GM21381 (cell line): ENCODE results near the gene ANKRD17.
A peak's percentile ranks its signal among the peaks of the same experiment; 100 is the strongest.
"Not testable (repeated sequence)": the region's sequence is repeated elsewhere in the genome, so short reads cannot be mapped to it uniquely, and the experiment has no call there.

Experiments
- ATAC-seq: cut with Tn5 transposase; IDR thresholded peaks from one replicate; pipeline ENCODE4 v1.9.1; 2021; ENCODE audit warnings: mild to moderate bottlenecking, moderate library complexity; ENCODE audit not compliant: unreplicated experiment

The ANKRD17 gene

DNA sequence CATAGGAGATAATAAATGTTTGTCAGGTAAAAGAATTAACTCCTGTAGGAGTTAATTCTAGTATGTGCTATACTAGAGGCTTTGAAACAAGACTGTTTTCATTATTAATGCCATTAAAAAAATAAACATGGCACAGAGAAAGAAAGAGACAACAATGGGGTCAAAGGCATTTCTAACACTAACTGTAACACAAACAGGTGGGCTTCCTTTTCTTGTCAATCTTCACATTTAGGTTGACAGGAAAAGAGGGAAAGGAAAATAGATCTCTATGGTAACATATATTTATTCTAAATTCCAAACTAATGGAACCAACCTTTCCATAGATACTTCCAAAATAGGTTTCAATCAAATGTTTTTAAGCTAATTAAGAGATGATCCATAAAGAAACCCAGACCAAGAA lies 9.8 kb downstream of the ANKRD17 start:
- ATAC-seq = no peak

DNA sequence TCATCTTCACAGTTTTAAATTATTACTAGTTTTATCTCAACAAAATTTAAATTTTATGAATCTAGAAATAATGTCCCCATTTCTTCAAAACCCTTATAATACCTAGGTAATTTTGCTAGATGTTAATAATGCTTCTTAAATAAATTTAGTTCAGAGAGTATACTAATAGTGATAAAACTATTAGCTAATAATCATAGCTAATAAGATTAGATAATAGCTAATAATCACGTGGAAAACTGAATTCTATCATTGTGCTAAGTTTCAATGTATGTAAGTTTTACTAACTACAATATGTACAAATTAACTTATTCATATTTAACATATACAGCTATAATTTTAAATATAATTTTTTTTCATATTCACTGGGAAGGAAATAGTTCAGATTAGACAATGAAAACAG lies 10.2 kb downstream of the ANKRD17 start:
- no peak for ATAC-seq

DNA sequence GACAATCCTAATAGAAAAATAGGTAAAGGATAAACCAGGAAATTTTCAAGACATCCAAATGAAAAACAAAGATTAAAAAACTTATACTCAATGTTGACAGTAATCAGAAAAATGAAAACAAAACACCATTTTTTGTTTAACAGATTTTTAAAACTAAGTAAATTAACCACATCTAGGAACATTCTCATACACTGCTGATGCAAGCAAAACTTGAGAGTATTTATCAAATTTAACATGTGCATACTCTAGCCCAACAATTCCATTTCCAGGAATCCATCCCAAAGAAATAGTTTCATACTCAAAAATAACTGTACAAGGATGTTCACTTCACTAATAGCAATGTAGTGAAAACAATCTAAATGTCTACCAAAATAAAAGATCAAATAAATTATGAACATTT lies 11.5 kb downstream of the ANKRD17 start:
- ATAC-seq = no peak

DNA sequence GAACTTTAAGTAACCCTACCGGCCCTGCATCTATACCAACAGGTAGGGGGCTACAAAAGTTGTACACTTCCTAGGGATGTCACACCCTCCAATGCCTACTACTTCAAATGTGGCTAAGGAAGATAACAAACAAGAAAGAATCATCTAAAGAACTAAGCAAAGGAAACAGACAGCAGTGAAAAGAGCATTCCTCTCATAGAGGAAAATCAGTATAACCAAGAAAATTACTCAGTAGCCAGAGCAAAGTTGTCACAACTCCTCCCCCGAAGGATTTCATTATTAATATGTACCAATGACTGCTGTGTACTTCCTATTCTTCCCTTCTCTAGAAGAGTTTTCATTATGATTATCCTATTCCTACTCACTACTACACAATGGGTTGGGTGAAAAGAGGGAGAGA lies 12.6 kb downstream of the ANKRD17 start:
- no peak for ATAC-seq

DNA sequence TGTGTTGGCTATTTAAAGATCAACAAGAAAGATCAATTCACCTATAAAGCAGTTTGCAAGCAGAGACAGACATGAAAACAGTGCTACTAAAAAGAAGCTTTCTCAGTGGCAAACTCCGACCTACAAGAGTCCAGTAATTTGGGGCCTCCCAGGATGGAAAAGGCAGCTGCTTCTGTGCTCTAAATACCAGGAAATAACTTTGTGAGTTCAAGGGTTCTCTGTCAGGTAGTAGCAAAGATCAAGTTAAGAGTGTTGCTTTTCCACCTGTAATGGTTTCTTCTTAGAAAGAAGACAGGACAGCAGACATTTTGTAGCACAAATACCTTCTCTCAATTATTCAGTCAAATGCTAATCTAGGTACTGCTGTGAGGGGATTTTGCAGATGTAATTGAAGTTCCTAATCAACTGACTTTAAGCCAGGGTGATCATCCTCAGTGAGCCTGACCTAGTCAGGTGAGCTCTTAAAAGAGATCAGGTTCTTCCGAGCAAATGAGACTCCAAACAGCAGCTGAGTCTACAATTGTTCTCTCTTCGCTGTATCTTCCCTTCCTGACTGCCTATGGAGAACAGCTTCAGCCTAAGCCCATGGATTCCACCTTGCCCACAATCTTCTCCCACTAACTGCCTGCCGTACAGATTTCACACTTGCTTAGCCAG lies 13.5 kb downstream of the ANKRD17 start:
- no peak for ATAC-seq

DNA sequence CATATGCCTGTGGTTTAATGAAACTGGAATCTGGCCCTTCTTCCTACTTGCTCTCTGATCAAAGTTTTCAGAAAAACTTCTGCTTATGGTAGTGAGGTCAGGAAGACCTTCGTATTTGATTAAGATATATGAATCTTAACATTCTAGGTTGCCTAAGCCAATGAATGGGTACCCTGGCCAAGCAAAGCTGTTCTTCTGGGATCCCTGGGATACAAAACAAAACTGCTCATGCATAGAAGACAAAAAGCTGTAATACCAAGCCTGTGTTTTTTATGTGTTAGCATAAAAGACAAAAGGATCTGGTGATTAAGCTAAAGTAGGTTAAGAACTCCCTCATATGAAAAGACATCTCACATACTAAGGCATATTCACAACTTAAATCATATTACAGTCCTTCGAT lies 21.6 kb downstream of the ANKRD17 start:
- no peak for ATAC-seq

DNA sequence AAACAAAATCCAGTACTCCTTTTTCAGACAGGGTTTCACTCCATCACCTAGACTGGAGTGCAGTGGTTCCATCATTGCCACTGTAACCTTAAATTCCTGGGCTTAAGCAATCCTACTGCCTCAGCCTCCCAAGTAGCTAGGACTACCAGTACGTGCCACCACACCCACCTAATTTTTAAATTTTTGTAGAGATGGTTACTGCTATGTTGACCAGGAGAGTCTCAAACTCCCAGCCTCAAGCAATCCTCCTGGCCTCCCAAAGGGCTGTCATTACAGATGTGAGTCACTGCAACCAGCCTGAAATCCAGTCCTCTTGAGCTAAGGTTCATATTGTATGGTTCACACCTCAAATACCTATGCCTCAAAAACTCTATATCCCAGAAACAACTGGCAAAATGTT lies 22.4 kb downstream of the ANKRD17 start:
- ATAC-seq = no peak

DNA sequence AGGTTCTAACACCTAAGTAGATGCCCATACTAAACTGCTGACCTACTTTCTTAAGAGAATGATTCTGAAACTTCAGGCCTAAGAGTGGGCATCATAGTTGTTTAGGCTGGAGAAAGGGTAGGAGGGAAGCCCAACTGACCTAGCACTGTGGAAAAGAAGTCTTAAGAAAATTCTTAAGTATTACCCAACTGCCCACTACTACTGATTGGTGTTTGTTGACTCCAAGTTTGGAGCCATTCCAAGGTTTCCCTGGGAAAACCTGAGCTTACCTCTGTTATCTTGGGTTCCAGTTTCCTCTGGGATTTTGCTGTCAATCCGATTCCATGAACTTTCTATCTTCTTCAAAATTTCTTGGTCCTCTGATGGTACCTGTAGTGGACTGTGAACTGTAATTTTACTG lies 23.9 kb downstream of the ANKRD17 start:
- no peak for ATAC-seq

DNA sequence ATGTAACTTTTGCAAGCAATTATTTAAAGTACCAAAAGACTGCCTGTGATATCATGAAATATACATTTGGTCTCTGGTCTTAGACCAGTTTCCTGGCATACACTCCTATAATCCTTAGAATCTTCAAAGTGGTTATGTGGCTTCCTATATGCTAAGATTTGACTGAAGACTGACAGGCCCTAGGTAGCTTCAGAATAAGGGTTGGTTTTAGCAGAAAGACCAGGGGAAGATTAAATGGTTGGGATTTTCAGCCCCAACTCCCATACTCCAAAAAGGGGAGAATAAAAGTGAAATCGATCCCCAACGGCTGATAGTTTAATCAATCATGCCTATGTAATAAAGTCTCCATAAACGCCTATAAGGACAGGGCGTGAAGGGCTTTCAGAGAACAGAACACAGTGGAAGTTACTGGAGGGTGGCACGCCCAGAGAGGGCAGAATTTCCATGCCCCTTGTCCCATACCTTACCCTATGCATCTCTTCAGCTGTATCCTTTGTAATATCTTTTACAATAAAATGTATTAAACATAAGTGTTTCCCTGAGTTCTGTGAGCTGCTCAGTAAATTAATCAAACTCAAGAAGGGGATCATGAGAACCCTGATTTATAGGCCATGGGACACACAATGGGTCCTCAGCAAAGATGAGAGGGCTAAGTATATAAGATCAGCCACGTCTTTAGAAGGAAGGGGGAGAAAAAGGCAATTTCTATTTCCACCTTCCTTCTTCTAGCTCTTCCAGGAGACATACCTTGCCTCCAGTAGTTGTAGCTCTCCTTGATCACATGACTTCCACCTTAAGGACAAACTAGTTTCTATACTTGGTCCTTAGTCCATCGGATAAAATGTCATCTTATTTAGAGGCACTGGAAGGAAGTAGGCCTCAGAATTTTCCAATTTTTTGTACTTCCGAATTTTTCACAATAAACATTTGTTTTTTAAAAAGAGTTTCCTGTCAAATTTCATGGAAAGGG lies 26.8 kb downstream of the ANKRD17 start:
- no peak for ATAC-seq

DNA sequence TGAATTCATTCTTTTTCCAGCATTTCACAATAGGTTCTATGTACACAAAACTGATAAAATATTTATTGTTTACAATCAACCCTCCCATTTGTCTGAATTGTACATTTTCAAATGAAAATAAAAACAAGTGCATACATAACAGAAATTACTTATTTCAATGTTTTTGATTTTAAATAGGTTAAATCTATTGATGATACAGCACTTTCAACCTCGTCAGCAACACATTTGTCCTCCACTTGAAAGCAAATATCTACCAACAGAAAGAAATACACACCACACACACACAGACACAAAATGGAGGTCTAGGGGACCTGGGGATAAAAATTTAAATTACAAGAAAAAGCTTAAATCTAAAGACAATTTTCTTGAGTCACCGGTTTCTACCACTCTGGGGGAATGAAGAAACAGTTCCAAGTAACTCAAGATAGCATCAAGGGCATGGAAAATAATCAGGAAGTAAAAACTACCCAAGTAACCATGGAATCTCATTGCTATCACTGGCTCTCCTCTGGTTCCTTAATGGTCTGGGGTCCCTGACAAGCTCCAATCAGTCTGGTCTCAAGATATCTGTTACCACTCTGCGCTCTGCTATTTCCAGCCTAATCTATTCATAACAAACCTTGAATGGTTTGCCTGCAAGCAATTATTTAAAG lies 27.6 kb downstream of the ANKRD17 start:
- no peak for ATAC-seq

DNA sequence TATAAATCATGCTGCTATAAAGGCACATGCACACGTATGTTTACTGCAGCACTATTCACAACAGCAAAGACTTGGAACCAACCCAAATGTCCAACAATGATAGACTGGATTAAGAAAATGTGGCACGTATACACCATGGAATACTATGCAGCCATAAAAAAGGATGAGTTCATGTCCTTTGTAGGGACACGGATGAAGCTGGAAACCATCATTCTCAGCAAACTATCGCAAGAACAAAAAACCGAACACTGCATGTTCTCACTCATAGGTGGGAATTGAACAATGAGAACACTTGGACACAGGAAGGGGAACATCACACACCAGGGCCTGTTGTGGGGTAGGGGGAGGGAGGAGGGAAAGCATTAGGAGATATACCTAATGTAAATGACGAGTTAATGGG lies 29.8 kb downstream of the ANKRD17 start:
- not testable (repeated sequence) for ATAC-seq

DNA sequence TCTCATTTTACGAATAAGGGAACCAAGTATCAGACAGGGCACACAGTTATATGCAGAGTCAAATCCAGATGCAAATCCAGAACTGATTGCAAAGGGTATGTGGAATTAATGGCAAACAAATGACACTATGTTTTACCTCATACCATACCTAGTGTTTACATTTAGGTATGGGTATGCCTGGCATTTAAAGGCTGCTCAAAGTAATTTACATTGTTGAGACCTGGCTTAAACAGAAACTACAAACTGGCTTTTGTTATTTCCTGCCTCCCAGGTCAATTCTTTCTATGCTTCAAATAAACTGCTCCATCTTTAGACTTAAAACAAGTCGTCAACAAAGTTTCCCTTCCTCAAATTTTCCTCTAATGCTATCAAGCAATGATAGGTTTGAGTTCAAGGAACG lies 33.7 kb downstream of the ANKRD17 start:
- no peak for ATAC-seq

DNA sequence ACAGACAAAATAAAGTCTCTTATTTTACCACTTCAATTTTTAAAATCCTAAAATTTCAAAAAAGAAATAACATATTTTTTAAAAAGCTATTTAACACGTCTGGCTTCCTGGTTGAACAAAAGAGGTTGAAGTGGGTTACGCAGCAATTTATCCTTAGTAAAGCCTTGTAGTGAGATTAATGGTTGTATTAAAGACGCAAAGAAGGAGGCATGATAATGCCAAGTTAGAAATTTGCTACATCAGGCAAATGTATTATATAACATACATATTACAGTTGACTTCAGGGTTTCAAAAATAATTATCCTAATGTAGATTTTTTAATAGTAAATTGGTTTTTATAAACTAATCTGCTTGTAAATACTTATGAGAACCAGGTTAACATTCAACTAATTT lies 35.3 kb downstream of the ANKRD17 start:
- ATAC-seq = no peak

DNA sequence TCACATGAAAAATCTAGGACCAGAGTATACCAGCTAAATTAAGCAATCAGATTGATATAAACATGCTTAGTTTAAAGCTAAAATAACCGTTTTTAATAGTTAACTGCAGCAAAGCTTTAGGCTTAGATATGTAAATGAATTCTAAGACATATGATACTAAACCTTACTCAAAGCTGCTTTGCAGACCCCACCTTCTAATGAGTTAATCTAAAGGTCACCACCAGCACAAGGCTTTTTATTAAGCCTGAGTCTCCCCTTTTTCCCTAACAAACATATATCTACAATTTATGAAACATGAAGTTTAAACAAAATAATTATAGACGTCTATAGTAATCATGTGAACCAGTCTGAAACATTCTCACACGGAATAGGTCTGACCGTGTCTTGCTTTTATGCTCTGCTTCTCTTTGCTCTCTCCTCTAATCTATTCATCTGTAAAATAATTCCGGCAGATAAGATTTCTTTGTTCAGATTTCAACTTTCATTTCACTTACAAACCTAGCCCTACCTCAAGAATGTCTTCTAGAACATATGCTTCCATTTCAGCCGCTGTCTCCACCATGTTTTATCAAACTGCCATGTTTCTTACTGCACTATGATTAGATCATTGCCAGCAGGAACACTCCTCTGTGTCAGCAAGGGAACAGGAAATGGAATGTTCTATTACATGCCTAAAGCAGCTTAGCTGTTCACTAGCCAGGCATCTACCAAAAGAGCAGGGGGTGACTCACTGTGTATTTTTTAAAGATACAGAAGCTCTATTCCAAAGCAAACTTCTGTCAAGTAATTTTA lies 35.9 kb downstream of the ANKRD17 start:
- ATAC-seq = peak; percentile 96

DNA sequence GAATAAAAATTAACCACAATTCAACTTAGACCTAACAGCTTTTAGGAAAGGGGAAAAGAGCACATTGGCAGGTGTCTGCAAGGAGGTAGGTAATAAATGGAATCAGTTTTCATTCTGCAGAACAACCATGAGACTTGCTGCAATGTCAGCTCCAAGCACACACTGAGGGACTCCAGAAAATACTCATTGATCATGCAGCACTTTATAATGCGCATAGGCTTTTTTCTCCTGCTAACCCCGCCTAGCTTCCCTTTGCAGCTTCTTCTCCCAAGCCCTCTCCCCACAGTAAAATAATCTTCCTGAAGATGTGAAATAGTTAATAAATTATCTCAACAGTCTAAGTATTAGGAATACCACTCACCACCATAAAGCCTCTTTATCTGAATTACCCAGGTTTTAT lies 36.9 kb downstream of the ANKRD17 start:
- ATAC-seq = no peak

DNA sequence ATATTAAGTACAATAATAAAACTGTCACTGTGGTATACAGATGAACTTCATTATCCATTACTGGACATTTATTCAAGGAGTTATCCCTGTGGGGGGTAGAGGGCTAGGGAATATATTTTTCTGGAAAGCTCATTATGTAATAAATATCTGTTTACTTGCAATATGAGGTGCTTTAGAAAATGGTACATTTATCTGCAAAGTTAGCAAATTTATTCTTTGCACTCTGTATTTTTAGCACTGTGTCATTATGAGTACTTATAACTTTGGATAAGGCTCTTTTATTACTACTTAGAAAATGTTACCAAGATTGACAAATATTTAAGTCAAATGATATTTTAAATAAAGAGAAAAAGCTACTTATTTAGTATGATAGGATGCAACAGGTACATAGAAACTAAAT lies 37.8 kb downstream of the ANKRD17 start:
- no peak for ATAC-seq

DNA sequence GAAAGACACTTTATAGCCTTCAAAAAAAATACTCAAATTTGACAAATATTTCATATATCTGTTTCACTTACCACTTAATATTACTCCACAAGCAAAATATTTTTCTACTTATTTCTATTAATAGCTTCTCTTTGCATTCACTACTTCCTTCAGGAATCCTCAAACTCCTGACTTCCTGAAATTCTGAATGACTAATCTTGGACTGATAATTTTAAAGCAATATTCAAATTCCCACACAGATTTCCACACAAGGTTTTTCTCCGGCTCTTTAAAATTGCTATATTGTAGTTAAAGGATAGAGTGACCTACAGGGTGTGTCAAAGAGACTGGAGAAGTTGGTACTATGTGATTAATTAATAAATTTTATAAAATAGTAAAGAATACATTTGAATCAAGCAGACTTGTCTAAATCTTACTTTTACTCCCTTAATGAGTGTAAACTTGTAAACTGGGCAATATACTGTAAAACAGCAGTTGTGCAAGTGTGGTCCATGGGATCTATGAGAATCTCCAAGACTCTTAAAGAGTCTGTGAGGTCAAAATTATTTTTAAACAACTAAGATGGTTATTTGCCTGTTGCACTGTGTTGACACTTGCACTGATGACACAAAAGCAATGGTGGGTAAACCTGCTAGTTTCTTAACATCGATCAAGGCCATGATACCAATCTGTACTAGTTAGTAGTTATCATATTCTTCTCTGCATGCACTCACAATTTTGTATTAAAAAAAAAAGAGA lies 44.5 kb downstream of the ANKRD17 start:
- ATAC-seq = no peak

DNA sequence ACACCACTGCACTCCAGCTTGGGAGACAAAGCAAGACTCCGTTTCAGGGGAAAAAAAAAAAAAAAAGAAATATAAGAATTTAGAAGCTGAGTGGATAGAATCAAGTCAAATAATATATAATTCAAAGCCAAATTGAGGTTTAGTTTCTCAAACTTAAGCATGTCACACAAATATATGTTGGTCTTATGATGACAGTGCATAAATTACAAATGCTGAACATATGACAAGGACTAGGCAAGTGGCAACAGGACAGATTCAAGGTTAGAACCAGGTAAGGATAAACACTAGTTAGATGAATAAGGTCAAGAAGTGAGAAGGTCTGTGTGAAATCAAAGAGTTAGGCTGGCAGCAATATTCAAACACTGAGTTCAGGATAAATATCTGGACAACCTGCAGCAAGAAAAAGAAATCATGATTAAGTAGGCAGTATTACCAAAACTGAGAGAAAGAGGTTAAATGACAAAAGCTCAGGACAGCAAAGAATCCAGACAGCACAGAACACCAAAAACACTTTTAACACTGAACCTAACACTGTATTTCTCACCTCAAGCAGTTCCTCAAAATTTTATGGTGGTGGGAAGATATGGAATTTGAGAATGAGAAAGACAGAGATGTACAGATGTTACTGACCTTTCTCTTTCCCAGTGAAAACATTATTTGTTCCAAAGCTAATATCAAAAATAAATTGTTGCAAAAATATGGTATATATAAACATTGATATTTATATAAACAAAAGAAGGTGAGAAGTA lies 45.4 kb downstream of the ANKRD17 start:
- no peak for ATAC-seq

DNA sequence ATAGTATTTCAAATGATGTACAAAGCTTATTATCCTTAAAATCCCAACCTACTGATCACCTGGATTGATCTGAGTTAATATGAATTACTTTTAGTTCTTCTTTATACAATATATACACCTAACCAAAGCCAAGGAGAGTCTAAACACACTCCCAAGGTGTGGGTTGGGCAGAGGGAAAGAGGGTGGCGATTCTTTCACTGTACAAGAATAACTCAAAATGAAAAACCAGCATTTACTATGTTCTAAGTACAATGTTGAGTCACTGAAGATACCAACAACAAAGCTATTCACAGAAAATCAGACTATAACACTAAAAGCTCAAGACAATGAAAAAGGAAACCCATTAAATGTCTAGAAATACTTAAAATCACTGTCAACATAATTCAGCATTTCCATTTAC lies 46.6 kb downstream of the ANKRD17 start:
- ATAC-seq = no peak

DNA sequence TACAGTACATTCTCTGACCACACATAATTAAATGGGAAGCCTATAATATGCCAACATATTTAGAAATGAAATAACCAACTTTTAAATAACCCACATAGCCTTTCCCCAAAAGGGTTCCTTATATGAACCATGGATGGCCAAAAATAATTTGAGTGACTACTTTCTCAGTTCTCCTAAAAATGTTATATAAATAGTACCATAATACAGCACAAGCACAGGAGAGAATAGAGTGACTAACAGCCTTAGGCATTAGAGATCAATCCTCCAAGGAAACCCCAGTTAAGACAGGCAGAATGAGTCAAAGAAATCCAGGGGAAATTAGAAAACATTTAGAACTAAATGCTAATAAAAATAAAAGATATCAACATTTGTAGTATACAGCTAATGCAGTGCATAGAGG lies 50.2 kb downstream of the ANKRD17 start:
- no peak for ATAC-seq
